HuH-7.5 (cell line): ENCODE measurements around the gene LIN28A.
A peak's percentile ranks its signal among the peaks of the same experiment; 100 is the strongest.

Experiments
- DNase-seq: peaks from one replicate; pipeline ENCODE4 v3.0.0; 2011; ENCODE audit warnings: low spot score

The LIN28A gene

GRCh38 chr1:26438041-26438440, 27.4 kb downstream of the LIN28A start:
- DNase-seq, result no peak

GRCh38 chr1:26440259-26440658, 29.6 kb downstream of the LIN28A start:
- no peak for DNase-seq

GRCh38 chr1:26449868-26450267, 39.3 kb downstream of the LIN28A start:
- DNase-seq, result no peak

GRCh38 chr1:26450908-26451307, 40.3 kb downstream of the LIN28A start:
- no peak for DNase-seq

GRCh38 chr1:26452459-26453183, 42.0 kb downstream of the LIN28A start:
- no peak for DNase-seq

GRCh38 chr1:26459148-26459547, 48.5 kb downstream of the LIN28A start:
- no peak for DNase-seq

- no peak for DNase-seq
These were observed 49.0 kb downstream of the LIN28A start for GRCh38 chr1:26459573-26460031.

GRCh38 chr1:26468911-26469310, 58.3 kb downstream of the LIN28A start:
- no peak for DNase-seq

GRCh38 chr1:26469558-26469957, 58.9 kb downstream of the LIN28A start:
- no peak for DNase-seq

GRCh38 chr1:26470878-26471497, 60.4 kb downstream of the LIN28A start:
- no peak for DNase-seq

- DNase-seq, result peak; percentile 18
These were observed 61.1 kb downstream of the LIN28A start for GRCh38 chr1:26471498-26472319.

GRCh38 chr1:26472320-26472900, 61.8 kb downstream of the LIN28A start, which contains the start of gene HMGN2:
Gene HMGN2, plus strand, starts transcription at chr1:26472440. Its CDS starts 173 bp downstream, at chr1:26472613.
- DNase-seq, result peak; percentile 70

GRCh38 chr1:26472901-26473845, 62.6 kb downstream of the LIN28A start:
- DNase-seq, result peak; percentile 73

GRCh38 chr1:26474818-26475217, 64.2 kb downstream of the LIN28A start:
- no peak for DNase-seq

- no peak for DNase-seq
These were observed 65.4 kb downstream of the LIN28A start for GRCh38 chr1:26475989-26476388.

- DNase-seq, result no peak
These were observed 66.3 kb downstream of the LIN28A start for GRCh38 chr1:26476958-26477357.

GRCh38 chr1:26477446-26478152, 67.0 kb downstream of the LIN28A start:
- no peak for DNase-seq

GRCh38 chr1:26478159-26478558, 67.5 kb downstream of the LIN28A start:
- no peak for DNase-seq

- no peak for DNase-seq
These were observed 68.4 kb downstream of the LIN28A start for GRCh38 chr1:26478988-26479387.
